ENCODE data around the gene UNC13D. TPM values are rescaled to one million over a fixed set of nuclear protein-coding genes. Genes with fewer than 3 reads are reported as not detected.

UNC13D gene
- total and polyA plus RNA-seq, 9 of the 15 experiments (the other 6 are each of a cell fraction or from before 2014, with no cell fraction given) = 0.86 to 244 (median 69.2) TPM

DNA sequence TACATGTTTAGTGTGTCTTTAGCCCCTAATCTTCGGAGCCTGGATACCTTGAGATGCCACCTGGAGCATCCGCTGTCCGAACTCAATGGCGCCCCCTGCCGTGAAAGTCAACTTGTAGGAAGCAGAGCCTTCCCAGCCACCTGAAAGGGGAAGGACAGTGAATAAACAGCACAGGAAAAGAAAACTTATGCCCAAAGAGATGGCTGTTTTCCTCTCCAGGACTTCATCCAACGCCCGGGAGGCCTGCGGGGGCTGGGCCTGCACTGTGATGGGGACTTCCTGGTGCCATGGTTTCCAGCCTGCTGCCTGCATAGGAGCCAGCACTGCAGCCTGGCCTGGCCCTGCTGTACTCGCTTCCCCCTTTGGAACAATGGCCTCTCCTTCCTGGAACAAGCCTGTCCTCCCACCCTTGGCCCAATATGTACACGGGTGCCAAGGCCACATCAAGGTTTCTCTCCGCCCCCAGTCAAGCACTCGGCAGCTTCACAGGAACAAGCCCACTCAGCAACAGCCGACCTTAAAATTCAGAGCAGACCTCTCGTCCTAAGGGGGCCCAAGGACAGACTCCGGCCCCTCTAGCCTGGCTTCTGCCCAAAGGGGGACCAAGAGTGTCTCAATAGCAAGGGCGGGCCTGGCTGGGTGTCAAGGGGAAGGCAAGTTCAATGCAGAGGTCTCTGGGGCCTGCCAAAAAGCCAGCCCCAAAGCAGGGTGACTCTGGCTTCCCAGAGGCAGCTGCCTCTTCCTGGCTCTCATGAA, 4.5 kb upstream of the UNC13D start (continued):
- no peak for TF ChIP-seq FOXK1 (CRISPR knock-in tag; IDR thresholded peaks at IDR 0.05; ENCODE audit: borderline replicate concordance)
- TF ChIP-seq, protein P1, sequence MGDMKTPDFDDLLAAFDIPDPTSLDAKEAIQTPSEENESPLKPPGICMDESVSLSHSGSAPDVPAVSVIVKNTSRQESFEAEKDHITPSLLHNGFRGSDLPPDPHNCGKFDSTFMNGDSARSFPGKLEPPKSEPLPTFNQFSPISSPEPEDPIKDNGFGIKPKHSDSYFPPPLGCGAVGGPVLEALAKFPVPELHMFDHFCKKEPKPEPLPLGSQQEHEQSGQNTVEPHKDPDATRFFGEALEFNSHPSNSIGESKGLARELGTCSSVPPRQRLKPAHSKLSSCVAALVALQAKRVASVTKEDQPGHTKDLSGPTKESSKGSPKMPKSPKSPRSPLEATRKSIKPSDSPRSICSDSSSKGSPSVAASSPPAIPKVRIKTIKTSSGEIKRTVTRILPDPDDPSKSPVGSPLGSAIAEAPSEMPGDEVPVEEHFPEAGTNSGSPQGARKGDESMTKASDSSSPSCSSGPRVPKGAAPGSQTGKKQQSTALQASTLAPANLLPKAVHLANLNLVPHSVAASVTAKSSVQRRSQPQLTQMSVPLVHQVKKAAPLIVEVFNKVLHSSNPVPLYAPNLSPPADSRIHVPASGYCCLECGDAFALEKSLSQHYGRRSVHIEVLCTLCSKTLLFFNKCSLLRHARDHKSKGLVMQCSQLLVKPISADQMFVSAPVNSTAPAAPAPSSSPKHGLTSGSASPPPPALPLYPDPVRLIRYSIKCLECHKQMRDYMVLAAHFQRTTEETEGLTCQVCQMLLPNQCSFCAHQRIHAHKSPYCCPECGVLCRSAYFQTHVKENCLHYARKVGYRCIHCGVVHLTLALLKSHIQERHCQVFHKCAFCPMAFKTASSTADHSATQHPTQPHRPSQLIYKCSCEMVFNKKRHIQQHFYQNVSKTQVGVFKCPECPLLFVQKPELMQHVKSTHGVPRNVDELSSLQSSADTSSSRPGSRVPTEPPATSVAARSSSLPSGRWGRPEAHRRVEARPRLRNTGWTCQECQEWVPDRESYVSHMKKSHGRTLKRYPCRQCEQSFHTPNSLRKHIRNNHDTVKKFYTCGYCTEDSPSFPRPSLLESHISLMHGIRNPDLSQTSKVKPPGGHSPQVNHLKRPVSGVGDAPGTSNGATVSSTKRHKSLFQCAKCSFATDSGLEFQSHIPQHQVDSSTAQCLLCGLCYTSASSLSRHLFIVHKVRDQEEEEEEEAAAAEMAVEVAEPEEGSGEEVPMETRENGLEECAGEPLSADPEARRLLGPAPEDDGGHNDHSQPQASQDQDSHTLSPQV (IDR thresholded peaks at IDR 0.05) = peak; percentile 56
- TF ChIP-seq LEF1 (IDR thresholded peaks at IDR 0.05) = no peak
- no peak for TF ChIP-seq ZFP36 (IDR thresholded peaks at IDR 0.05; ENCODE audit: low read depth, low read length, partially characterized antibody)
- no peak for TF ChIP-seq ZNF707 (CRISPR knock-in tag; conservative IDR thresholded peaks at IDR 0.05)
- no peak for TF ChIP-seq MTA1 (IDR thresholded peaks at IDR 0.05; ENCODE audit: borderline replicate concordance)
- TF ChIP-seq, protein P2, sequence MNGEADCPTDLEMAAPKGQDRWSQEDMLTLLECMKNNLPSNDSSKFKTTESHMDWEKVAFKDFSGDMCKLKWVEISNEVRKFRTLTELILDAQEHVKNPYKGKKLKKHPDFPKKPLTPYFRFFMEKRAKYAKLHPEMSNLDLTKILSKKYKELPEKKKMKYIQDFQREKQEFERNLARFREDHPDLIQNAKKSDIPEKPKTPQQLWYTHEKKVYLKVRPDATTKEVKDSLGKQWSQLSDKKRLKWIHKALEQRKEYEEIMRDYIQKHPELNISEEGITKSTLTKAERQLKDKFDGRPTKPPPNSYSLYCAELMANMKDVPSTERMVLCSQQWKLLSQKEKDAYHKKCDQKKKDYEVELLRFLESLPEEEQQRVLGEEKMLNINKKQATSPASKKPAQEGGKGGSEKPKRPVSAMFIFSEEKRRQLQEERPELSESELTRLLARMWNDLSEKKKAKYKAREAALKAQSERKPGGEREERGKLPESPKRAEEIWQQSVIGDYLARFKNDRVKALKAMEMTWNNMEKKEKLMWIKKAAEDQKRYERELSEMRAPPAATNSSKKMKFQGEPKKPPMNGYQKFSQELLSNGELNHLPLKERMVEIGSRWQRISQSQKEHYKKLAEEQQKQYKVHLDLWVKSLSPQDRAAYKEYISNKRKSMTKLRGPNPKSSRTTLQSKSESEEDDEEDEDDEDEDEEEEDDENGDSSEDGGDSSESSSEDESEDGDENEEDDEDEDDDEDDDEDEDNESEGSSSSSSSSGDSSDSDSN (IDR thresholded peaks at IDR 0.05; ENCODE audit: borderline replicate concordance in 1 of 2, low read depth in 2 of 2, low read length in 2 of 2) = no peak
- no peak for TF ChIP-seq NR2C2 (CRISPR knock-in tag; IDR thresholded peaks at IDR 0.05)
- no peak for TF ChIP-seq NR2C2 (tag; IDR thresholded peaks at IDR 0.05)
- no peak for TF ChIP-seq CEBPG (CRISPR knock-in tag; IDR thresholded peaks at IDR 0.05)
- TF ChIP-seq CEBPG (tag; conservative IDR thresholded peaks at IDR 0.05 in 1 of 2, IDR thresholded peaks at IDR 0.05 in 1 of 2) = no peak
- TF ChIP-seq, protein P3, sequence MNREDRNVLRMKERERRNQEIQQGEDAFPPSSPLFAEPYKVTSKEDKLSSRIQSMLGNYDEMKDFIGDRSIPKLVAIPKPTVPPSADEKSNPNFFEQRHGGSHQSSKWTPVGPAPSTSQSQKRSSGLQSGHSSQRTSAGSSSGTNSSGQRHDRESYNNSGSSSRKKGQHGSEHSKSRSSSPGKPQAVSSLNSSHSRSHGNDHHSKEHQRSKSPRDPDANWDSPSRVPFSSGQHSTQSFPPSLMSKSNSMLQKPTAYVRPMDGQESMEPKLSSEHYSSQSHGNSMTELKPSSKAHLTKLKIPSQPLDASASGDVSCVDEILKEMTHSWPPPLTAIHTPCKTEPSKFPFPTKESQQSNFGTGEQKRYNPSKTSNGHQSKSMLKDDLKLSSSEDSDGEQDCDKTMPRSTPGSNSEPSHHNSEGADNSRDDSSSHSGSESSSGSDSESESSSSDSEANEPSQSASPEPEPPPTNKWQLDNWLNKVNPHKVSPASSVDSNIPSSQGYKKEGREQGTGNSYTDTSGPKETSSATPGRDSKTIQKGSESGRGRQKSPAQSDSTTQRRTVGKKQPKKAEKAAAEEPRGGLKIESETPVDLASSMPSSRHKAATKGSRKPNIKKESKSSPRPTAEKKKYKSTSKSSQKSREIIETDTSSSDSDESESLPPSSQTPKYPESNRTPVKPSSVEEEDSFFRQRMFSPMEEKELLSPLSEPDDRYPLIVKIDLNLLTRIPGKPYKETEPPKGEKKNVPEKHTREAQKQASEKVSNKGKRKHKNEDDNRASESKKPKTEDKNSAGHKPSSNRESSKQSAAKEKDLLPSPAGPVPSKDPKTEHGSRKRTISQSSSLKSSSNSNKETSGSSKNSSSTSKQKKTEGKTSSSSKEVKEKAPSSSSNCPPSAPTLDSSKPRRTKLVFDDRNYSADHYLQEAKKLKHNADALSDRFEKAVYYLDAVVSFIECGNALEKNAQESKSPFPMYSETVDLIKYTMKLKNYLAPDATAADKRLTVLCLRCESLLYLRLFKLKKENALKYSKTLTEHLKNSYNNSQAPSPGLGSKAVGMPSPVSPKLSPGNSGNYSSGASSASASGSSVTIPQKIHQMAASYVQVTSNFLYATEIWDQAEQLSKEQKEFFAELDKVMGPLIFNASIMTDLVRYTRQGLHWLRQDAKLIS (CRISPR knock-in tag; IDR thresholded peaks at IDR 0.05) = no peak
- no peak for TF ChIP-seq POU5F1 (IDR thresholded peaks at IDR 0.05; ENCODE audit: borderline replicate concordance, low read depth, low read length, partially characterized antibody)
- TF ChIP-seq, protein P4, sequence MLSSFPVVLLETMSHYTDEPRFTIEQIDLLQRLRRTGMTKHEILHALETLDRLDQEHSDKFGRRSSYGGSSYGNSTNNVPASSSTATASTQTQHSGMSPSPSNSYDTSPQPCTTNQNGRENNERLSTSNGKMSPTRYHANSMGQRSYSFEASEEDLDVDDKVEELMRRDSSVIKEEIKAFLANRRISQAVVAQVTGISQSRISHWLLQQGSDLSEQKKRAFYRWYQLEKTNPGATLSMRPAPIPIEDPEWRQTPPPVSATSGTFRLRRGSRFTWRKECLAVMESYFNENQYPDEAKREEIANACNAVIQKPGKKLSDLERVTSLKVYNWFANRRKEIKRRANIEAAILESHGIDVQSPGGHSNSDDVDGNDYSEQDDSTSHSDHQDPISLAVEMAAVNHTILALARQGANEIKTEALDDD (IDR thresholded peaks at IDR 0.05) = no peak
- no peak for TF ChIP-seq JUNB (CRISPR knock-in tag; conservative IDR thresholded peaks at IDR 0.05)
- TF ChIP-seq ZBTB17 (CRISPR knock-in tag; IDR thresholded peaks at IDR 0.05) = no peak
